Type B pancreatic cell (in vitro differentiated cells): ENCODE data around the gene TRIM48. TPM values are rescaled to one million over a fixed set of nuclear protein-coding genes. Genes with fewer than 3 reads are reported as not detected.
"Not testable (repeated sequence)": the region's sequence is repeated elsewhere in the genome, so short reads cannot be mapped to it uniquely, and the experiment has no call there.

Source experiments
- DNase-seq: peaks from one replicate; pipeline ENCODE4 v3.0.0; 2021; ENCODE audit warnings: mixed read lengths; ENCODE audit not compliant: unreplicated experiment; ENCODE audit errors: extremely low spot score
- H3K27ac Mint-ChIP-seq: 2 replicates; pipeline ENCODE4 v1.8.0; 2021; ENCODE audit warnings: mild to moderate bottlenecking, mixed read lengths
- H3K27me3 Mint-ChIP-seq: 2 replicates; pipeline ENCODE4 v1.8.0; 2021; ENCODE audit warnings: mixed read lengths
- H3K36me3 Mint-ChIP-seq: 2 replicates; pipeline ENCODE4 v1.8.0; 2021; ENCODE audit warnings: mixed read lengths
- H3K4me1 Mint-ChIP-seq: one replicate; pipeline ENCODE4 v1.8.0; 2021; ENCODE audit warnings: mixed read lengths; ENCODE audit not compliant: unreplicated experiment
- H3K4me3 Mint-ChIP-seq: 2 replicates; pipeline ENCODE4 v1.8.0; 2021; ENCODE audit warnings: mild to moderate bottlenecking, mixed read lengths
- H3K9me3 Mint-ChIP-seq: 2 replicates; pipeline ENCODE4 v1.8.0; 2021; ENCODE audit warnings: mixed read lengths
- long read RNA-seq: library from polyadenylated mRNA; unstranded; transcript quantifications from one replicate; pipeline ENCODE4 v2.0.0, GENCODE V29; 2020
- total RNA-seq: library from RNA; stranded (reverse); gene quantifications from 2 replicates; pipeline ENCODE4 v1.2.1, GENCODE V29; 2021; ENCODE audit warnings: low replicate concordance
- TF ChIP-seq, protein P1 (sequence below): fragments of 200-600 bp; sonication (generic); conservative IDR thresholded peaks from 2 replicates; pipeline ENCODE4 v1.5.0; 2021; ENCODE audit warnings: antibody characterized with exemption, mild to moderate bottlenecking

TRIM48 gene
- not detected in 2 replicates for total RNA-seq
- long read RNA-seq: 0 reads

DNA sequence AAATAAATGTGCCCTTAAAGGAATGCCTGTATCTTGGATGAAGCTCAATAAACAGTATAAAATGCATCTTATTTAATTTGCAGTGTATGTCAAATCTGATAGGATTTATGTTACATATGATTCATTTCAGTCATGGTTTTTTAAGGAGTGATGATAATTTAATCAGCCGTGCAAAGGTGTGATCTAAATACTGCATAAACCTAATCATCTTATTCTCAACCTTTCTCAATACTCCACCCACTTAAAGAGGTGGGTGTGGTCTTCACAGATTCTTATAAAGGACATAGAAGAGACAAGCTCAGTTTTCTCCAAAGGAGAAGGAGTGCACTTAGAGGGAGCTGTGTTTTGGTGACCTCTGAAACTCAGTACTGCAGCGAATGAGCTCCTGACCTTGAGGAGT, at the start of gene TRIM48:
Gene TRIM48 (plus strand): TSS at position 301 of the 400 bp plus-strand sequence. CDS start 113 bp downstream, outside the sequence.
- not testable (repeated sequence) for H3K27me3 Mint-ChIP-seq, DNase-seq, H3K36me3 Mint-ChIP-seq, H3K4me3 Mint-ChIP-seq, H3K9me3 Mint-ChIP-seq, H3K27ac Mint-ChIP-seq, H3K4me1 Mint-ChIP-seq

GRCh38 chr11:55238316-55238715, 23.6 kb upstream of the TRIM48 start:
- not testable (repeated sequence) for H3K36me3 Mint-ChIP-seq, H3K4me3 Mint-ChIP-seq, H3K27me3 Mint-ChIP-seq, DNase-seq, H3K27ac Mint-ChIP-seq, H3K4me1 Mint-ChIP-seq
- peaks cover 13% of the 10 kb centered on the region for H3K9me3 Mint-ChIP-seq

GRCh38 chr11:55263081-55263480, 1.1 kb downstream of the TRIM48 start:
- Mint-ChIP-seq H3K27ac (no peak overlapping the region), H3K27me3 (no peaks in the 10 kb centered on the region), H3K4me3 (no peak overlapping the region), H3K36me3 (no peaks in the 10 kb centered on the region), H3K4me1 (no peaks in the 10 kb centered on the region), H3K9me3 (no peaks in the 10 kb centered on the region)
- DNase-seq: no peak
- TF ChIP-seq, protein P1, sequence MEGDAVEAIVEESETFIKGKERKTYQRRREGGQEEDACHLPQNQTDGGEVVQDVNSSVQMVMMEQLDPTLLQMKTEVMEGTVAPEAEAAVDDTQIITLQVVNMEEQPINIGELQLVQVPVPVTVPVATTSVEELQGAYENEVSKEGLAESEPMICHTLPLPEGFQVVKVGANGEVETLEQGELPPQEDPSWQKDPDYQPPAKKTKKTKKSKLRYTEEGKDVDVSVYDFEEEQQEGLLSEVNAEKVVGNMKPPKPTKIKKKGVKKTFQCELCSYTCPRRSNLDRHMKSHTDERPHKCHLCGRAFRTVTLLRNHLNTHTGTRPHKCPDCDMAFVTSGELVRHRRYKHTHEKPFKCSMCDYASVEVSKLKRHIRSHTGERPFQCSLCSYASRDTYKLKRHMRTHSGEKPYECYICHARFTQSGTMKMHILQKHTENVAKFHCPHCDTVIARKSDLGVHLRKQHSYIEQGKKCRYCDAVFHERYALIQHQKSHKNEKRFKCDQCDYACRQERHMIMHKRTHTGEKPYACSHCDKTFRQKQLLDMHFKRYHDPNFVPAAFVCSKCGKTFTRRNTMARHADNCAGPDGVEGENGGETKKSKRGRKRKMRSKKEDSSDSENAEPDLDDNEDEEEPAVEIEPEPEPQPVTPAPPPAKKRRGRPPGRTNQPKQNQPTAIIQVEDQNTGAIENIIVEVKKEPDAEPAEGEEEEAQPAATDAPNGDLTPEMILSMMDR: no peak

Other genes with a start within 250 kb of the TRIM48 start
- gene OR4A16, start 81.0 kb downstream of the TRIM48 start, total RNA-seq: not detected in 2 replicates
- not detected in 2 replicates for gene OR4A15, start 105.8 kb downstream of the TRIM48 start, total RNA-seq